ENCODE data around the gene EIF3I.
"Not testable (repeated sequence)": the region's sequence is repeated elsewhere in the genome, so short reads cannot be mapped to it uniquely, and the experiment has no call there.

Gene EIF3I

GRCh38 chr1:32232558-32233304 is 10.5 kb downstream of the EIF3I start:
- DNase-seq, result no peak

DNA sequence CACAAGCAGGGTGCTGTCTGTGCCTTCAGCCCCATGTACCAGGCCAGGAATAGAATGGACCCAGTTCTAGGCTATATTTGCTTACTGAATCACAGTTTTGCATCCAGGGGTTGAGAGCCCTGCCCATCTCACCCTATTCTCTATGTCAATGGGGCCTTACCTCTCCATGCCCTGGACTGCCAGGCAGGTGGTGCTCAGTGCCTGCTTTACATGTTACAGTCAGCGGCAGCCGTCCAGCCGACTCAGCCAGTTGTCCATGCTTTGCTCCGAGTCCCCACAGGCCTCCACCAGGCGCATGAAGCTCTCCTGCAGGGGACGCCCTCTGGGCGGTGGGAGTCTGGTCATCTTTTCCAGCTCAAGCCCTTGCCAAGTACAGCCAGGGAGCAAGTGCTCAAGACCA is 12.6 kb downstream of the EIF3I start:
- no peak for DNase-seq

DNA sequence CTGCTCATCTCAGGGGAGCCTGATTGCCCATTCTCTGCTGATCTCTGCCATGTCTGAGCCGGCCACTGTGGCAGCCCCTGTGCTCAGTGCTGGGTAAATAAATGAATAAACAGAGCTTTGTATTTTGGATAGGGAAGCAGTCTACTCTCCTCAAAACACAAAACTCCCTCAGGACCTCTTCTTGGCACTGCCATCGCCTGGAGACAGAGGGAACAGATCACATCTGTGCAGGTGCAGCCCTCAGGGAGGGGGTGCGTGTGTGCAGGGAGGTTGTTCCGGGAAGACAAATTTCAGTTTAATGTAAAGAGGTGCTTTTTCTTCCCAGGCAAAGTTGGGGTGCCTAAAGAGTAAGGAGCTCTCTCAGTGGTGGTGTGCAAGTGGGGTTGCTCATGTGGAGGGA is 17.1 kb downstream of the EIF3I start:
- no peak for DNase-seq

GRCh38 chr1:32239790-32240139 is 17.6 kb downstream of the EIF3I start:
- DNase-seq, result no peak

DNA sequence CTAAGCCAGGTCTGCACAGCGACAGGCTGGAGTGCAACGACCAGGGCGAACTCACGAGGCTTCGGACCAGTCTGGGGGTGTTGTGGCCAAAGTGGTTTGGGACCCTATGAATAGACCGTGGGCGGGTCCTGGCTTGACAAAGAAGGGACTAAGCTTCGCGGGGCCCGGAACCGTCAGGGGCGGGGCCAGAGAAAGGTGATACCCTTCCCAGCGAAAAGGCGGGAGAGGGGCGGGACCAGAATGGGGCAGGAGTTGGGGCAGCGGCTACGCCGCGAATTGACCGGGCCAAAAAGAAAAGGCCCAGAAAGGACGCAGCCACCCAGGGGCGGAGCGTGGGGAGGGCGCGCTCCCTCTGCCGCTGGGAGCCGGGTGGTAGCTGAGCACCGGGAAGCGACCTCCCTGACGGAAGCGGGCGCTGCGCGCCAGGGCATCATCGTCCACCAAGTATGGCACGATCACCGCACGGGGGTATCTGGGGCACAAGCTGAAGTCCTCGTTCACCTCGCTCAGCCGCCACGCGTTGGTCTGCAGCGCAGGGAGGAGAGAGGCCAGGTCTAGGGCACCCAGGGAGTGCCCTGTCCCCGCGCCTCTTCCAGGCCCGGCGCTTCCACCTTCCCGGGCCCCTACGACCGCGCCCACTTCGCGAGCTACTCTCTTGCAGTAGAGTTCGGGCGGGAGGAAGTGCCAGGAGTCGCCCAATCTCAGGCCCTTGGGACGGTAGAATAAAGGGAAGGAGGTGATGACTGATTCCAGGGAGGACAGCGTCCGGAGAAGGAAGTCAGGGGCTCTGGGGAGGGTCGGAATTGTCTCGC is 18.1 kb downstream of the EIF3I start:
- DNase-seq, result peak; percentile 44 to 61

GRCh38 chr1:32241001-32241763 is 19.0 kb downstream of the EIF3I start:
- peak; percentile 39 to 53 for DNase-seq

DNA sequence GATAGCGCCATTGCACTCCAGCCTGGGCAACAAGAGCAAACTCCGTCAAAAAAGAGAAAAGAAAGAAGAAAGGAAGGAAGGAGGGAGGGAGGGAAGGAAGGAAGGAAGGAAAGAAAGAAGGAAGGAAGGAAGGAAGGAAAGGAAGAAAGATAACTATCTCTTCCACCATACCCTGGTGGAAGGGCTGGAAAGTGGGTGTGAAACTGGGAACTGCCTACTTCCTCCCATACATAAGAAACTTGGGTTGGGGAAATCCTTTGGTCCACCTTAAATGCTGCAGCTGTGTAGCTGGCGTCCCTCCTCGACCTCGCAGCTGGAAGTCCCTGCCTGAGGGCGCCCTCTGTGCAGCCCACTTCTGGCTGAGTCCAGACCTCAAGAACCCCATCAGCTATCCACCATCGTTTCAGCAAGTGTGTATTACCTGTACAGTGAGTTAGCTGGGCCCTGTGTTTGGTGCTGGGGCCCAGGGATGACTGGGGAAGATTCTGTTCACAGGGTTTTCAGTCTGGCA is 20.2 kb downstream of the EIF3I start:
- DNase-seq, result no peak

- DNase-seq, result no peak
These were observed 24.7 kb downstream of the EIF3I start, which contains the start of gene FAM167B for GRCh38 chr1:32246888-32247273. Gene FAM167B (plus strand): TSS chr1:32247222. CDS start chr1:32247422, 200 bp downstream.

- DNase-seq, result no peak
These were observed 25.2 kb downstream of the EIF3I start for GRCh38 chr1:32247452-32247851.

DNA sequence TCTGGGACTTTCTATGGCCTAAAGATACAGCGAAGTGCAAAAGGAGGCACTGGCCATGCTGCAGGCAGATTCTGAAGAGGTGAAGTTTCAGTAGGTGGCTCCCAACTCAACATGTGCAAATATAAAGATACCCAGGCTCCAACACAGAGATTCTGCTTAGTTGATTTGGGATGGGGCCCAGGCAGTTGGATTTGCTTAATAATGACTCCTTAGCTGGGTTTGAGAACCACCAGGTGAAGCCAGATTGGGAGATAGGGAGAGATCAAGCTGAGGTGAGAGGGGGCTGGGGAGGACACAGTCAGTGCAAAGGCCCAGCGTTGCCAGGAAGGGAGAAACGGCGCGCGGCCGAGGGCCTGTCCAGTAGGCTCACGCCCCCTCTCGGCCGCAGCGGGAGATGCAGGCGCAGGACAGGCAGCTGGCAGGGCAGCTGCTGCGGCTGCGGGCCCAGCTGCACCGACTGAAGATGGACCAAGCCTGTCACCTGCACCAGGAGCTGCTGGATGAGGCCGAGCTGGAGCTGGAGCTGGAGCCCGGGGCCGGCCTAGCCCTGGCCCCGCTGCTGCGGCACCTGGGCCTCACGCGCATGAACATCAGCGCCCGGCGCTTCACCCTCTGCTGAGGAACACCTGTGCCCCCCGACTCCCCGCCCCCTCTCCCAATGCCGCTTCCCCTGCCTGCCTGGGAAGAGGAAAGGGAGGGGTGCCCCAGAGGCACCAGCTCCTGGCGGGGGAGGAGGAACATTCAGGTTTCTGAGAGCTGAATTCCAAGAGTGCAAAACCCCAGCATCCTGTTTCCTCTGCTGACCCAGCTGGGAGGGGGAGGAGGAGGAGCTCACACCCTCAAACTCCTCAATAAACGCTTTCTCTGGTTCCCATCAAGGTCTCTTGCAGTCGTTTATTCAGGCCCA is 26.0 kb downstream of the EIF3I start:
- peak; percentile 83 to 90 for DNase-seq

DNA sequence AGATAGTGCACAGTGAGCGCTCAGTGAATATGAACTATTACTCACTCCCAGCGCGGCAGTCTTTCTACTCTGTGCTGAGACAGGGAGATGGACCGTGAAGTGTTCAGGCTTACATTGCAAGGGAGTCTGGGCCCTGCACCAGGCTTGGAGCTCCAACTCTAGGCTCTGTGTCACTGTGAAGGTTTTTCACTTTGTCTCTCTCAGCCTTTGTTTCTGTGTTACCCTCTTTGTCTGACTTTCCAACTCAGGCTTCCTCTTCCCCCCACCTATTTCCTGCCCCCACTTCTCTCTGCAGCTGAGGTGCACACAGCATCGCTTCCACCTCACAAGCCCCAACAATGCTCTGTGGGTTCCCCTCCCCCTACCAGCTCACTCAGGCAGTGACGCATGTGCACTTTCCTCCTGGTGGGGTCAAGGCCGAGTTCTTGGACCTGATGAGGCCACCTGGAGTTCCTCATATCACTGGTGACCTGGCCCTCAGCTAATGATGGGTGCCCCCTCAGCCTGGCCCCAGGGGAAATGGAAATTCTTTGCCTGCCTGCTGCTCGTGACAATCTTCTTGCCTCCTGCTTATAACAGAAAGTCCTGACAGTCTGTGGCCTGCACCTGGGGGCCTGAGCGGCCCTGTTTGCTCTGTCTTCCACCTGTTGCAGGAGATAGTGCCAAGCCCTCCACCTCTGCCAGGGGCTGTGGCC is 27.8 kb downstream of the EIF3I start:
- DNase-seq, result peak; percentile 76 to 79

- DNase-seq, result peak; percentile 73 to 80
These were observed 28.9 kb downstream of the EIF3I start, which contains the start of gene LCK for GRCh38 chr1:32250893-32251716. Gene LCK (plus strand): TSS chr1:32251265. CDS start chr1:32274330, 23,065 bp downstream.

- DNase-seq, result no peak
These were observed 33.2 kb downstream of the EIF3I start for GRCh38 chr1:32255072-32256071.

DNA sequence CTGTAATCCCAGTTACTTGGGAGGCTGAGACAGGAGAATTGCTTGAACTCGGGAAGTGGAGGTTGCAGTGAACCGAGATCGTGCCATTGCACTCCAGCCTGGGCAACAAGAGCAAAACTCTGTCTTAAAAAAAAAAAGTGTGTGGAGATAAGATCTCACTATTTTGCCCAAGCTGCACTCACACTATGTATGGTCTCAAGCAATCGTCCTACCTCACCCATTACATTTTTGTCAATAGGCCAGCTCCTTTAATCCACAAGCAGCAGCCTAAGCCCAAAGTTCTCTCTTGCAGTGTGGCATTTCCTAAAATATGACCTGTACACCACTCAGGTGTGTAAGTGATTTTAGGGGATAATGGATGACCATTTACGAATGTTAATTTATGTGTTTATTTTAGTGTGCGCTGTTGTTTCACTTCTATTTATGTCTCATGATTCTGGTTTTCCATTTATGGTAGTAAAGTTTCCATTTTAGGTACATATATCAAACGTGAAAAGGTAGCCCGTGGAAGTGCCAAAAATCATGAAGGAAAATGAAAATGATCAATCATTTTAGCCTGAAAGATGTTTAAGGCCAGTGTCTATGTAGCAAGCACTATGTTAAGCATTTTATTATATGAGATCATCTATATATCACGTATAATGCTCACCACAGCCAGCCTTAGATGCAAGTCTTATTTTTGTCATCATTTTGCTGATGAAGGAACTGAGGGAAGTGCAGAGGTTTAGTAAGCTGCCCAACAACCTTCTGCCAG is 34.4 kb downstream of the EIF3I start:
- DNase-seq, result no peak

DNA sequence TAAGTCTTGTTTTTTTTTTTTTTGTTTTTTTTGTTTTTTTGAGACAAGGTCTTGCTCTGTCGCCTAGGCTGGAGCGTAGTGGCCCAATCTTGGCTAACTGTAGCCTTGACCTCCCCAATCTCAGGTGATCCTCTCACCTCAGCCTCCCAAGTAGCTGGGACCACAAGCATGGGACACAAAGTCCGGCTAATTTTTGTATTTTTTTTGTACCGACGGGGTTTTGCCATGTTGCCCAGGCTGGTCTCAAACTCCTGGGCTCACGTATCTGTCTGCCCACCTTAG is 35.0 kb downstream of the EIF3I start:
- DNase-seq, result no peak

DNA sequence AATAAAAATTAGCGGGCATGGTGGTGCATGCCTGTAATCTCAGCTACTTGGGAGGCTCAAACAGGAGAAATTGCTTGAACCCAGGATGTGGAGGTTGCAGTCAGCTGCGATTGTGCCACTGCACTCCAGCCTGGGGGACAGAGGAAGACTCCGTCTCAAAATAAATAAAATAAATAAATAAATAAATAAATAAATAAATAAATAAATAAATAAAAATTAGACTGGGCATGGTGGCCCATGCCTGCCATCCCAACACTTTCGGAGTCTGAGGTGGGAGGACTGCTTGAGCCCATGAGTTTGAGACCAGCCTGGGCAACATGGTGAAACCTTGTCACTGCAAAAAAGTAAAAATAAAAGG is 41.0 kb downstream of the EIF3I start:
- not testable (repeated sequence) for DNase-seq

GRCh38 chr1:32263744-32264143 is 41.5 kb downstream of the EIF3I start:
- DNase-seq, result no peak

DNA sequence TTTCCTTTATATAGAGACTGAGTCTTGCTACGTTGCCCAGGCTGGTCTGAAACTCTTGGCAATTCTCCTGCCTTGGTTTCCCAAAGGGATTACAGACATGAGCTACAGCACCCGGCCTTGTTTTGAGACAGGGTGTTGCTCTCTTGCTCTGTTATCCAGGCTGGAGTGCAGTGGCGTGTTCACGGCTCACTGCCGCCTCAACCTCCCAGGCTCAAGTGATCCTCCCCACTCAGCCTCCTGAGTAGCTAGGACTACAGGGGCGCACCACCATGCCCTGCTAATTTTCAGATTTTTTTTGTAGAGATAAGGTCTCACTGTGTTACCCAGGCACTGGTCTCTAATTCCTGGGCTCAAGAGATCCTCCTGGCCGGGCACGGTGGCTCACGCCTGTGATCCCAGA is 43.6 kb downstream of the EIF3I start:
- DNase-seq, result no peak

All from stimulated activated CD4-positive, alpha-beta T cell treated with anti-CD3 and anti-CD28 coated beads, Interleukin-2, amount 100 ng/mL, for 24 hours (primary cell).